HepG2 (cell line): ENCODE data around the gene KRTCAP2. TPM values are rescaled to one million over a fixed set of nuclear protein-coding genes. Genes with fewer than 3 reads are reported as not detected.

Experiments
- ATAC-seq: fragments of 200-7000 bp; cut with Tn5 transposase; 3 replicates; pipeline ENCODE4 v1.9.1; 2020; ENCODE audit warnings: mild to moderate bottlenecking, moderate library complexity
- BruUV-seq: library from RNA; stranded (reverse); fragments of 400-500 nt; replicated peaks from 2 replicates; lab custom pipeline; 2021; lab: Mats Ljungman, UMichigan
- CTCF ChIA-PET: fragments of 300-600 bp; formaldehyde crosslinking; extraction: SDS; loops from one replicate; lab custom pipeline; 2021; ENCODE audit warnings: low total read pairs, inconsistent platforms, low intra/inter-chr PET ratio; lab: Yijun Ruan, JAX
- POLR2A ChIA-PET: fragments of 350-600 bp; sonication (Branson Sonifier 250); formaldehyde crosslinking; loops from one replicate; lab custom pipeline; 2020; ENCODE audit warnings: antibody characterized with exemption, inconsistent platforms; lab: Yijun Ruan, JAX
- DNase-seq: peaks from one replicate; pipeline ENCODE4 v3.0.0-alpha.2; 2015; ENCODE audit warnings: low spot score
- FAIRE-seq: peaks from 3 replicates; lab custom pipeline; 2011; peaks lifted over from hg19 to GRCh38; lab: Jason Lieb, UNC
- H2AFZ ChIP-seq: one replicate; pipeline ENCODE4 v1.6.1; 2011; ENCODE audit warnings: low read length, inconsistent platforms
- H3K27ac ChIP-seq: fragments of 300-600 bp; 3 replicates; pipeline ENCODE4 v1.8.0; 2011; ENCODE audit warnings: mixed run types, mild to moderate bottlenecking, mixed read lengths, low read length, inconsistent platforms; ENCODE audit not compliant: insufficient read depth; ENCODE audit errors: extremely low read length
- H3K27me3 ChIP-seq, 2 experiments: fragments of 200-600 bp in 1 of 2; 2 replicates in 1 of 2; 3 replicates in 1 of 2; pipeline versions ENCODE4 v1.6.0 to v1.8.0; 2011; ENCODE audit warnings: low read length in 2 of 2, mild to moderate bottlenecking in 2 of 2, moderate library complexity in 2 of 2, inconsistent platforms in 1 of 2; ENCODE audit not compliant: insufficient read depth in 2 of 2, control insufficient read depth in 1 of 2
- H3K36me3 ChIP-seq, 2 experiments: fragments of 200-600 bp in 1 of 2; replicated peaks in 1 of 2; 2 replicates in 1 of 2; 3 replicates in 1 of 2; pipeline versions ENCODE4 v1.5.1 to v1.8.0; 2011; ENCODE audit warnings: low read length in 2 of 2, inconsistent platforms in 1 of 2; ENCODE audit not compliant: insufficient read depth in 2 of 2, control insufficient read depth in 1 of 2
- H3K4me1 ChIP-seq: 2 replicates; pipeline ENCODE4 v1.5.1; 2012; ENCODE audit warnings: low read length, inconsistent platforms; ENCODE audit not compliant: insufficient read depth
- H3K4me2 ChIP-seq: 2 replicates; pipeline ENCODE4 v1.6.0; 2011; ENCODE audit warnings: low read depth, low read length, inconsistent platforms
- H3K4me3 ChIP-seq, 3 experiments: fragments of 200-600 bp in 1 of 3; sonication (generic), shearing (Covaris generic) in 1 of 3; replicated peaks in 1 of 3; 2 replicates each; pipeline ENCODE4 v1.5.1; 2011 to 2016; ENCODE audit warnings: low read length in 3 of 3, inconsistent platforms in 2 of 3, low read depth in 2 of 3, mild to moderate bottlenecking in 2 of 3, control low read depth in 1 of 3, mixed read lengths in 1 of 3; ENCODE audit not compliant: insufficient read depth in 1 of 3
- H3K79me2 ChIP-seq: one replicate; pipeline ENCODE4 v1.6.1; 2011; ENCODE audit warnings: low read length, inconsistent platforms; ENCODE audit not compliant: insufficient read depth
- H3K9ac ChIP-seq: 2 replicates; pipeline ENCODE4 v1.6.0; 2011; ENCODE audit warnings: mild to moderate bottlenecking, low read depth, low read length, inconsistent platforms; ENCODE audit not compliant: insufficient read depth
- H3K9me3 ChIP-seq: 2 replicates; pipeline ENCODE4 v1.5.1; 2012; ENCODE audit warnings: mild to moderate bottlenecking, low read length
- H4K20me1 ChIP-seq: 2 replicates; pipeline ENCODE4 v1.6.0; 2011; ENCODE audit warnings: inconsistent platforms, mild to moderate bottlenecking, low read length, moderate library complexity; ENCODE audit not compliant: insufficient read depth
- ETS1 ChIP-seq: sonication (generic); formaldehyde crosslinking; IDR thresholded peaks from 2 replicates; pipeline ENCODE4 v1.4.0; 2020; ENCODE audit warnings: missing genetic modification reagents
- FOXA3 ChIP-seq: IDR thresholded peaks from 2 replicates; pipeline ENCODE4 v1.6.1; 2016; ENCODE audit warnings: missing genetic modification reagents, missing compliant biosample characterization
- NR2F2 ChIP-seq: IDR thresholded peaks from 2 replicates; pipeline ENCODE4 v1.6.1; 2012; ENCODE audit warnings: low read depth, inconsistent platforms, borderline replicate concordance
- POLR2G ChIP-seq: fragments of 200-400 bp; formaldehyde crosslinking; IDR thresholded peaks from 2 replicates; pipeline ENCODE4 v1.6.1; 2018; ENCODE audit warnings: mild to moderate bottlenecking, low read depth, low read length, moderate library complexity
- ZMAT5 ChIP-seq: sonication (generic); formaldehyde crosslinking; IDR thresholded peaks from 2 replicates; pipeline ENCODE4 v1.5.0; 2020; ENCODE audit warnings: mild to moderate bottlenecking, low read depth, missing genetic modification reagents, borderline replicate concordance
- ZNF652 ChIP-seq: IDR thresholded peaks from 2 replicates; pipeline ENCODE4 v1.6.1; 2016; ENCODE audit warnings: low read depth, borderline replicate concordance
- ZNF784 ChIP-seq: sonication (generic); formaldehyde crosslinking; IDR thresholded peaks from 2 replicates; pipeline ENCODE4 v1.5.1; 2020; ENCODE audit warnings: missing genetic modification reagents, mild to moderate bottlenecking, borderline replicate concordance
- WGBS: methylation state at CpG from one replicate; pipeline ENCODE4 v1.1.6; 2017; ENCODE audit warnings: low lambda C conversion rate; 5-methylcytosine and 5-hydroxymethylcytosine counted together
- in situ Hi-C: cut with HindIII; loops from 2 replicates; pipeline ENCODE4 v1.10.0; 2017; ENCODE audit warnings: low pct_unique_long_range_greater_than_20kb; ENCODE audit not compliant: extremely low pct_ligation_motif_present
- intact Hi-C: fragments of 100-400 bp; cut with micrococcal nuclease; formaldehyde crosslinking; loops from one replicate; pipeline ENCODE4 v1.10.0; 2022; ENCODE audit not compliant: unreplicated experiment
- polyA plus RNA-seq, 8 experiments: library from polyadenylated mRNA; depleted of rRNA in 3 of 8; stranded (reverse) in 7 of 8; unstranded in 1 of 8; fragments of >200 nt; fragmentation: Illumina TruSeq in 4 of 8; extraction: Trizol in 4 of 8; gene quantifications; 2 replicates each; pipeline versions ENCODE4 v1.2.1 to v1.2.3, GENCODE V29; 2011 to 2016; ENCODE audit warnings: low read depth in 4 of 8, missing spikeins in 1 of 8, mixed read lengths in 1 of 8; ENCODE audit not compliant: insufficient read depth in 1 of 8
- total RNA-seq, 5 experiments: library from RNA; depleted of rRNA; stranded (reverse); fragments of >200 nt; fragmentation: Illumina TruSeq; extraction: Trizol; gene quantifications; 2 replicates each; pipeline ENCODE4 v1.2.3, GENCODE V29; 2016; ENCODE audit warnings: low read depth in 1 of 5

The KRTCAP2 gene
- total and polyA plus RNA-seq, 2 of the 13 experiments (the other 11 are each of a cell fraction or from before 2014, with no cell fraction given), result 77.3 to 79.4 TPM

GRCh38 chr1:155186067-155186793, 13.1 kb upstream of the KRTCAP2 start:
- ATAC-seq (no peak), DNase-seq (no peak), FAIRE-seq (no peak)
- Histone ChIP-seq H3K36me3 (no peaks in the 10 kb centered on the region), H3K27ac (no peak overlapping the region), H3K27me3 (peaks cover 7 to 61% of the 10 kb centered on the region in 2 experiments; a peak in 4 of 5 replicates), H3K9ac (no peak overlapping the region), H4K20me1 (no peaks in the 10 kb centered on the region), H3K9me3 (no peaks in the 10 kb centered on the region), H3K4me2 (no peak overlapping the region), H2AFZ (no peak overlapping the region), H3K79me2 (no peaks in the 10 kb centered on the region), H3K4me3 (no peak overlapping the region), H3K4me1 (peaks cover 14% of the 10 kb centered on the region; the same call in 1 of the 2 replicates)
- WGBS, result 23% methylated on average over 8 of the region's 8 CpGs
- ChIA-PET CTCF (no interaction called here), POLR2A (no interaction called here)
- no peak for TF ChIP-seq ZMAT5 (CRISPR knock-in tag)
- peak; percentile 49; the same call in 1 of the 2 replicates for TF ChIP-seq ZNF652
- no peak for TF ChIP-seq POLR2G
- no peak for TF ChIP-seq ZNF784 (CRISPR knock-in tag)
- TF ChIP-seq ETS1, result no peak
- TF ChIP-seq NR2F2, result no peak
- no peak for TF ChIP-seq FOXA3 (CRISPR knock-in tag)
- BruUV-seq, result no TSS peak
- intact Hi-C loops (no loop called here), in situ Hi-C loops (no loop called here)
